PC-3 (cell line): ENCODE results near the gene MEPE.

Source experiments
- EZH2 ChIP-seq: fragments of 300-600 bp; sonication (generic); IDR thresholded peaks from one replicate; pipeline ENCODE4 v1.6.1; 2017; ENCODE audit warnings: antibody characterized with exemption, mild to moderate bottlenecking, low read length; ENCODE audit not compliant: unreplicated experiment
- EZH2phosphoT487 ChIP-seq: fragments of 300-600 bp; sonication (generic); IDR thresholded peaks from 2 replicates; pipeline ENCODE4 v1.6.1; 2018; ENCODE audit warnings: mild to moderate bottlenecking, antibody characterized with exemption, low read length, borderline replicate concordance
- TF ChIP-seq, protein P1 (sequence below): fragments of 300-600 bp; sonication (generic); conservative IDR thresholded peaks from 2 replicates; pipeline ENCODE4 v1.5.1; 2017; ENCODE audit warnings: antibody characterized with exemption, low read depth, mild to moderate bottlenecking, low read length

DNA sequence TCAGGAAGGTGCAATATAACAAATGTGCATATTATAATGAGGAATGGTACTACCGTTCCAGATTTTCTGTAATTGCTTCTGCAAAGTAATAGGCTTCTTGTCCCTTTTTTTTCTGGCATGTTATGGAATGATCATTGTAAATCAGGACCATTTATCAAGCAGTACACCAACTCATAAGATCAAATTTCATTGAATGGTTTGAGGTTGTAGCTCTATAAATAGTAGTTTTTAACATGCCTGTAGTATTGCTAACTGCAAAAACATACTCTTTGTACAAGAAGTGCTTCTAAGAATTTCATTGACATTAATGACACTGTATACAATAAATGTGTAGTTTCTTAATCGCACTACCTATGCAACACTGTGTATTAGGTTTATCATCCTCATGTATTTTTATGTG is 20.8 kb upstream of the MEPE start:
- TF ChIP-seq, protein P1, sequence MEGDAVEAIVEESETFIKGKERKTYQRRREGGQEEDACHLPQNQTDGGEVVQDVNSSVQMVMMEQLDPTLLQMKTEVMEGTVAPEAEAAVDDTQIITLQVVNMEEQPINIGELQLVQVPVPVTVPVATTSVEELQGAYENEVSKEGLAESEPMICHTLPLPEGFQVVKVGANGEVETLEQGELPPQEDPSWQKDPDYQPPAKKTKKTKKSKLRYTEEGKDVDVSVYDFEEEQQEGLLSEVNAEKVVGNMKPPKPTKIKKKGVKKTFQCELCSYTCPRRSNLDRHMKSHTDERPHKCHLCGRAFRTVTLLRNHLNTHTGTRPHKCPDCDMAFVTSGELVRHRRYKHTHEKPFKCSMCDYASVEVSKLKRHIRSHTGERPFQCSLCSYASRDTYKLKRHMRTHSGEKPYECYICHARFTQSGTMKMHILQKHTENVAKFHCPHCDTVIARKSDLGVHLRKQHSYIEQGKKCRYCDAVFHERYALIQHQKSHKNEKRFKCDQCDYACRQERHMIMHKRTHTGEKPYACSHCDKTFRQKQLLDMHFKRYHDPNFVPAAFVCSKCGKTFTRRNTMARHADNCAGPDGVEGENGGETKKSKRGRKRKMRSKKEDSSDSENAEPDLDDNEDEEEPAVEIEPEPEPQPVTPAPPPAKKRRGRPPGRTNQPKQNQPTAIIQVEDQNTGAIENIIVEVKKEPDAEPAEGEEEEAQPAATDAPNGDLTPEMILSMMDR = no peak
- TF ChIP-seq EZH2 = no peak
- TF ChIP-seq EZH2phosphoT487 = no peak
